GM13976 (cell line): ENCODE measurements around the gene IRF9.

ENCODE experiments used
- DNase-seq: peaks from one replicate; pipeline ENCODE4 v3.0.0; 2012; ENCODE audit warnings: low spot score
- CTCF ChIP-seq: IDR thresholded peaks from 2 replicates; pipeline ENCODE4 v1.5.1; 2012; ENCODE audit warnings: borderline replicate concordance, mild to moderate bottlenecking; ENCODE audit not compliant: insufficient read depth; ENCODE audit errors: extremely low read depth, missing control alignments, control extremely low read depth
- in situ Hi-C: fragments of 300-500 bp; cut with MboI; formaldehyde crosslinking; loops from one replicate; pipeline ENCODE4 v1.12.0; 2022; ENCODE audit warnings: low sequenced_read_pairs, mixed read lengths, inconsistent platforms; ENCODE audit not compliant: unreplicated experiment

The IRF9 gene

GRCh38 chr14:24116128-24116814, 44.8 kb upstream of the IRF9 start:
- no peak for TF ChIP-seq CTCF
- no peak for DNase-seq
- in situ Hi-C loops: no loop called here

DNA sequence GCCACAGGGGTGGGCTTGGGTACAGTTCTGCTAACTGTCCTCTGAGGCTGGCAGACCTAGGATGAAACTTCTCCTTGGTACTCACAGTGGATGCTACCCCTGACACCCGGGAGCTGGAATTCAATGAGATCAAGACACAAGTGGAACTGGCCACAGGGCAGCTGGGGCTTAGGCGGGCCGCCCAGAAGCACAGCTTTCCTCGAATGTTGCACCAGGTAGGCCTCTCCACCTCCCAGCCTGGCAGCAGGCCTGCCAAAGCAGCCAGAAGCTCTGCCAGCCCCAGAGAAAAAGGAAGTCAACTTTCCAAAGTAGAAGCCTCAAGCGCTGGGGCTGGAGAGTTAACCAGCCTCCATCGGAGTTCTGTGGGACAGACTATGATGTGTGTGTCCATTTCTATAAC, 43.9 kb upstream of the IRF9 start:
- no peak for TF ChIP-seq CTCF
- in situ Hi-C loops: no loop called here
- DNase-seq: no peak

GRCh38 chr14:24119691-24120090, 41.4 kb upstream of the IRF9 start:
- no peak for DNase-seq
- no peak for TF ChIP-seq CTCF
- in situ Hi-C loops: no loop called here

DNA sequence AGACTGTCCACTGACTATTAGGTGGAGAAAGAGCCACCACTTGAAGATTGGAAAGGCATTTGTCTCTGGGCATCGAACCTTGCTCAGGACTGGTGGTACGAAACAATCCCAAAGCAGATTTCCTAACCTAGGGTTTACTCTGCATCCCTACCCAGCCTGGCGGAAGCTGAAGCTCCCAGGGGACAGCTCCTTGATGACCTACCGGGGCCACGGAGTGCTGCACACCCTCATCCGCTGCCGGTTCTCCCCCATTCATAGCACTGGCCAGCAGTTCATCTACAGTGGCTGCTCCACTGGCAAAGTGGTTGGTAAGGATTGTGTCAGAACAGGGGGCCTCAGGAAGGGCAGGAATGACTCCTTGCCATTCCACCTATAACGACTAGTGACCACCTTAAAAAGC, 39.9 kb upstream of the IRF9 start:
- in situ Hi-C loops: no loop called here
- no peak for DNase-seq
- TF ChIP-seq CTCF: no peak

GRCh38 chr14:24122416-24122815, 38.6 kb upstream of the IRF9 start:
- in situ Hi-C loops: no loop called here

DNA sequence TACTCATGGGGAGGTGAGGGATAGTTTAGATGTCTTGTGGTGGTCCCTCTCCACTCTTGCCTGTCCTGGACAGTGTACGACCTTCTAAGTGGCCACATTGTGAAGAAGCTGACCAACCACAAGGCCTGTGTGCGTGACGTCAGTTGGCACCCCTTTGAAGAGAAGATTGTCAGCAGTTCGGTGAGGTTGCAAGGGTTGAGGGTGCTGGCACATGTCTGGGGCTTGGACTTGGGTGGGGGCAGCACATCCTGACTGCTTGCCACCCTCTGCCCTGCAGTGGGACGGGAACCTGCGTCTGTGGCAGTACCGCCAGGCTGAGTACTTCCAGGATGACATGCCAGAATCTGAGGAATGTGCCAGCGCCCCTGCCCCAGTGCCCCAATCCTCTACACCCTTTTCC, 38.2 kb upstream of the IRF9 start:
- in situ Hi-C loops: no loop called here
- TF ChIP-seq CTCF: no peak
- DNase-seq: no peak

More at GRCh38 chr14:24122416-24122815, 38.6 kb upstream of the IRF9 start:
- no peak for DNase-seq
- no peak for TF ChIP-seq CTCF
